IMR-90 (cell line): ENCODE results near the gene MBD3L2. TPM values are rescaled to one million over a fixed set of nuclear protein-coding genes. Genes with fewer than 3 reads are reported as not detected.
"Not testable (repeated sequence)": the region's sequence is repeated elsewhere in the genome, so short reads cannot be mapped to it uniquely, and the experiment has no call there.

Experiments used
- ATAC-seq: fragments of 200-7000 bp; cut with Tn5 transposase; 2 replicates; pipeline ENCODE4 v1.9.1; 2020; ENCODE audit warnings: low read depth, mild to moderate bottlenecking, moderate library complexity
- BruUV-seq: library from RNA; stranded (reverse); fragments of 400-500 nt; replicated peaks from 2 replicates; lab custom pipeline; 2021; lab: Mats Ljungman, UMichigan
- CTCF ChIA-PET: fragments of 300-600 bp; formaldehyde crosslinking; extraction: SDS; loops from one replicate; lab custom pipeline; 2021; ENCODE audit warnings: antibody characterized with exemption; lab: Yijun Ruan, JAX
- POLR2A ChIA-PET: fragments of 300-600 bp; sonication (Branson Sonifier 250); formaldehyde crosslinking; loops from one replicate; lab custom pipeline; 2022; ENCODE audit warnings: antibody characterized with exemption; ENCODE audit not compliant: unreplicated experiment; lab: Charles Lee
- DNase-seq: peaks from one replicate; pipeline ENCODE4 v3.0.0; 2013
- H2AFZ ChIP-seq: replicated peaks from 2 replicates; pipeline ENCODE3; 2013; ENCODE audit warnings: low read length, mild to moderate bottlenecking; ENCODE audit not compliant: poor library complexity
- H2AK5ac ChIP-seq: 2 replicates; pipeline ENCODE4 v1.6.1; 2013; ENCODE audit warnings: low read depth, low read length, inconsistent platforms
- H2AK9ac ChIP-seq: replicated peaks from 2 replicates; pipeline ENCODE3; 2013; ENCODE audit warnings: mild to moderate bottlenecking, low read depth, low read length, moderate library complexity; ENCODE audit not compliant: poor library complexity
- H2BK120ac ChIP-seq: 2 replicates; pipeline ENCODE4 v1.6.1; 2013; ENCODE audit warnings: low read depth, low read length, inconsistent platforms
- H2BK15ac ChIP-seq: 3 replicates; pipeline ENCODE4 v1.6.1; 2013; ENCODE audit warnings: low read depth, low read length, inconsistent platforms
- H2BK20ac ChIP-seq: 2 replicates; pipeline ENCODE4 v1.6.1; 2013; ENCODE audit warnings: low read depth, mild to moderate bottlenecking, inconsistent platforms, low read length, moderate library complexity
- H2BK5ac ChIP-seq: 2 replicates; pipeline ENCODE4 v1.6.1; 2013; ENCODE audit warnings: mild to moderate bottlenecking, low read depth, low read length, inconsistent platforms; ENCODE audit not compliant: poor library complexity, severe bottlenecking
- H3K14ac ChIP-seq: replicated peaks from 2 replicates; pipeline ENCODE4 v1.6.1; 2013; ENCODE audit warnings: low read depth, low read length, inconsistent platforms
- H3K18ac ChIP-seq: 2 replicates; pipeline ENCODE4 v1.6.1; 2013; ENCODE audit warnings: low read depth, low read length, control low read depth
- H3K23ac ChIP-seq: 2 replicates; pipeline ENCODE4 v1.6.1; 2013; ENCODE audit warnings: low read depth, low read length, inconsistent platforms
- H3K27ac ChIP-seq: 2 replicates; pipeline ENCODE4 v1.5.1; 2013; ENCODE audit warnings: mild to moderate bottlenecking, control low read depth, low read length; ENCODE audit not compliant: insufficient read depth
- H3K27me3 ChIP-seq: 2 replicates; pipeline ENCODE4 v1.6.1; 2013; ENCODE audit warnings: low read length; ENCODE audit not compliant: control insufficient read depth, insufficient read depth
- H3K36me3 ChIP-seq: 2 replicates; pipeline ENCODE4 v1.6.1; 2013; ENCODE audit warnings: low read length, mixed read lengths; ENCODE audit not compliant: control insufficient read depth, insufficient read depth
- H3K4ac ChIP-seq: 2 replicates; pipeline ENCODE4 v1.6.1; 2013; ENCODE audit warnings: low read depth, low read length, inconsistent platforms
- H3K4me1 ChIP-seq: 2 replicates; pipeline ENCODE4 v1.6.1; 2013; ENCODE audit warnings: low read length, mixed read lengths; ENCODE audit not compliant: control insufficient read depth, insufficient read depth
- H3K4me2 ChIP-seq: 2 replicates; pipeline ENCODE4 v1.6.1; 2013; ENCODE audit warnings: low read depth, mild to moderate bottlenecking, control low read depth, low read length, moderate library complexity
- H3K4me3 ChIP-seq: 2 replicates; pipeline ENCODE4 v1.5.1; 2013; ENCODE audit warnings: low read depth, mild to moderate bottlenecking, control low read depth, low read length, moderate library complexity; ENCODE audit not compliant: insufficient read depth
- H3K56ac ChIP-seq: 2 replicates; pipeline ENCODE4 v1.6.1; 2013; ENCODE audit warnings: low read length, inconsistent platforms; ENCODE audit not compliant: insufficient read depth; ENCODE audit errors: extremely low read depth
- H3K79me1 ChIP-seq, 2 experiments: 2 replicates each; pipeline ENCODE4 v1.6.1; 2013; ENCODE audit warnings: low read length in 2 of 2, inconsistent platforms in 1 of 2, low read depth in 1 of 2
- H3K9ac ChIP-seq: 2 replicates; pipeline ENCODE4 v1.6.1; 2013; ENCODE audit warnings: low read depth, low read length, control low read depth
- H3K9me1 ChIP-seq: 2 replicates; pipeline ENCODE4 v1.6.1; 2013; ENCODE audit warnings: low read length, inconsistent platforms; ENCODE audit not compliant: insufficient read depth
- H3K9me3 ChIP-seq: 2 replicates; pipeline ENCODE4 v1.6.1; 2013; ENCODE audit warnings: low read length; ENCODE audit not compliant: control insufficient read depth, insufficient read depth
- H4K20me1 ChIP-seq: 2 replicates; pipeline ENCODE4 v1.6.1; 2013; ENCODE audit warnings: low read length, inconsistent platforms; ENCODE audit not compliant: insufficient read depth
- H4K5ac ChIP-seq: 2 replicates; pipeline ENCODE4 v1.6.1; 2013; ENCODE audit warnings: mild to moderate bottlenecking, low read depth, low read length, control low read depth
- H4K8ac ChIP-seq, 2 experiments: 2 replicates each; pipeline ENCODE4 v1.6.1; 2013; ENCODE audit warnings: low read depth in 2 of 2, low read length in 2 of 2, control low read depth in 1 of 2, inconsistent platforms in 1 of 2
- H4K91ac ChIP-seq: 2 replicates; pipeline ENCODE4 v1.6.1; 2013; ENCODE audit warnings: low read depth, low read length, inconsistent platforms; ENCODE audit not compliant: insufficient read depth
- WGBS, 2 experiments: methylation state at CpG; one replicate each; pipeline versions ENCODE4 v1.1.5 to v1.1.7; 2013; ENCODE audit warnings: missing lambda C conversion rate in 2 of 2; ENCODE audit not compliant: insufficient read length in 1 of 2; ENCODE audit errors: extremely low coverage in 2 of 2; 5-methylcytosine and 5-hydroxymethylcytosine counted together
- dilution Hi-C: fragments of 300-500 bp; cut with HindIII; formaldehyde crosslinking; loops from one replicate; pipeline ENCODE4 v1.14.3; 2018; ENCODE audit warnings: low sequenced_read_pairs; ENCODE audit not compliant: unreplicated experiment
- in situ Hi-C: fragments of 300-500 bp; cut with MboI; formaldehyde crosslinking; loops from 3 replicates; pipeline ENCODE4 v1.14.3; 2019; ENCODE audit warnings: low sequenced_read_pairs, inconsistent platforms, mixed read lengths
- intact Hi-C: fragments of 100-400 bp; cut with micrococcal nuclease; formaldehyde crosslinking; loops from 2 replicates; pipeline ENCODE4 v1.10.0; 2022
- polyA plus RNA-seq, 3 experiments: library from polyadenylated mRNA; depleted of rRNA; stranded (reverse); fragments of >200 nt; gene quantifications; 2 replicates each; pipeline ENCODE4 v1.2.3, GENCODE V29; 2012; ENCODE audit warnings: low replicate concordance in 1 of 3
- total RNA-seq: library from RNA; depleted of rRNA; stranded (reverse); fragments of >200 nt; gene quantifications from 2 replicates; pipeline ENCODE4 v1.2.3, GENCODE V29; 2012

The MBD3L2 gene
- total and polyA plus RNA-seq, 2 of the 4 experiments (the other 2 are of a cell fraction): not detected

- DNase-seq, CTCF ChIA-PET, POLR2A ChIA-PET, H3K27ac ChIP-seq, dilution Hi-C loops, H3K23ac ChIP-seq, in situ Hi-C loops, intact Hi-C loops, H2BK5ac ChIP-seq, H2BK15ac ChIP-seq, H3K4me1 ChIP-seq, H3K18ac ChIP-seq, H3K9me1 ChIP-seq, H3K56ac ChIP-seq, H3K9me3 ChIP-seq, H4K8ac ChIP-seq, H3K36me3 ChIP-seq, H2AK5ac ChIP-seq, H2AFZ ChIP-seq, H4K20me1 ChIP-seq, H3K4me2 ChIP-seq, H3K79me1 ChIP-seq, H3K4me3 ChIP-seq, H2BK120ac ChIP-seq, H3K4ac ChIP-seq, ATAC-seq, H4K5ac ChIP-seq, H2BK20ac ChIP-seq, H3K27me3 ChIP-seq, H3K9ac ChIP-seq, H3K14ac ChIP-seq, H4K91ac ChIP-seq, H2AK9ac ChIP-seq, BruUV-seq: not testable (repeated sequence)
- WGBS, 2 experiments: no CpG with 5 or more reads among the region's 9 CpGs
Observed at GRCh38 chr19:7030278-7030677, 18.8 kb upstream of the MBD3L2 start, which contains the start of gene MBD3L5. TSS of gene MBD3L5 (plus strand) at chr19:7030578. CDS start at chr19:7030612, 34 bp downstream.

GRCh38 chr19:7040079-7040478 lies 9.0 kb upstream of the MBD3L2 start, which contains the start of gene MBD3L4:
TSS of gene MBD3L4 (minus strand) at chr19:7040179. CDS start at chr19:7040144, 35 bp downstream.
- H2BK120ac ChIP-seq, H3K4me1 ChIP-seq, dilution Hi-C loops, H3K27me3 ChIP-seq, H3K9ac ChIP-seq, H3K56ac ChIP-seq, H3K4me3 ChIP-seq, H2BK5ac ChIP-seq, H2AFZ ChIP-seq, H2BK20ac ChIP-seq, intact Hi-C loops, H3K36me3 ChIP-seq, BruUV-seq, H2BK15ac ChIP-seq, H3K23ac ChIP-seq, H3K9me1 ChIP-seq, POLR2A ChIA-PET, H4K8ac ChIP-seq, DNase-seq, H3K27ac ChIP-seq, ATAC-seq, H3K14ac ChIP-seq, in situ Hi-C loops, H4K20me1 ChIP-seq, CTCF ChIA-PET, H3K18ac ChIP-seq, H2AK9ac ChIP-seq, H3K79me1 ChIP-seq, H3K4me2 ChIP-seq, H2AK5ac ChIP-seq, H3K4ac ChIP-seq, H4K91ac ChIP-seq, H3K9me3 ChIP-seq, H4K5ac ChIP-seq: not testable (repeated sequence)
- no CpG with 5 or more reads among the region's 9 CpGs for WGBS, 2 experiments
